ENCODE data around the gene GAMT. TPM values are rescaled to one million over a fixed set of nuclear protein-coding genes. Genes with fewer than 3 reads are reported as not detected.
A peak's percentile ranks its signal among the peaks of the same experiment; 100 is the strongest.
"Not testable (repeated sequence)": the region's sequence is repeated elsewhere in the genome, so short reads cannot be mapped to it uniquely, and the experiment has no call there.

The GAMT gene
- total RNA-seq, 2 experiments from 2014 or later, result 26.2 to 26.8 TPM

GRCh38 chr19:1422360-1422759 lies 21.0 kb upstream of the GAMT start:
- ChIA-PET CTCF (no interaction called here), POLR2A (no interaction called here)
- H3K4me3 Mint-ChIP-seq, result no peak overlapping the region
- ATAC-seq (no peak), DNase-seq (no peak)
- H3K9me3 Mint-ChIP-seq (ENCODE audit: insufficient read depth), result no peaks in the 10 kb centered on the region
- H3K27me3 Mint-ChIP-seq (ENCODE audit: low read depth), result no peaks in the 10 kb centered on the region
- peaks cover 3% of the 10 kb centered on the region for H3K4me1 Mint-ChIP-seq (ENCODE audit: low read depth)
- peaks cover 63% of the 10 kb centered on the region for H3K36me3 Mint-ChIP-seq (ENCODE audit: low read depth)
- no peak overlapping the region for H3K27ac Mint-ChIP-seq

- no peak for ATAC-seq
- H3K27ac Mint-ChIP-seq, result no peak overlapping the region
- H3K4me3 Mint-ChIP-seq, result no peak overlapping the region
- peaks cover 66% of the 10 kb centered on the region for H3K36me3 Mint-ChIP-seq (ENCODE audit: low read depth)
- peaks cover 4% of the 10 kb centered on the region for H3K4me1 Mint-ChIP-seq (ENCODE audit: low read depth)
- H3K9me3 Mint-ChIP-seq (ENCODE audit: insufficient read depth), result no peaks in the 10 kb centered on the region
- H3K27me3 Mint-ChIP-seq (ENCODE audit: low read depth), result no peaks in the 10 kb centered on the region
- CTCF ChIA-PET, result no interaction called here
- no peak for DNase-seq
- POLR2A ChIA-PET, result no interaction called here
Measured at GRCh38 chr19:1421958-1422305, 20.6 kb upstream of the GAMT start.

GRCh38 chr19:1421218-1421957 lies 20.0 kb upstream of the GAMT start:
- Mint-ChIP-seq H3K4me1 (ENCODE audit: low read depth) (peaks cover 6% of the 10 kb centered on the region), H3K27ac (no peak overlapping the region), H3K4me3 (no peak overlapping the region), H3K27me3 (ENCODE audit: low read depth) (no peaks in the 10 kb centered on the region), H3K36me3 (ENCODE audit: low read depth) (peaks cover 65% of the 10 kb centered on the region), H3K9me3 (ENCODE audit: insufficient read depth) (no peaks in the 10 kb centered on the region)
- ChIA-PET CTCF (no interaction called here), POLR2A (interaction anchor here (1.1 kb wide), 1 partner anchor 11 kb away, joined by 5 read pairs; no protein-coding TSS in a partner anchor)
- ATAC-seq (no peak), DNase-seq (no peak)

GRCh38 chr19:1420590-1420989 lies 19.2 kb upstream of the GAMT start:
- no peak overlapping the region for H3K27ac Mint-ChIP-seq
- H3K27me3 Mint-ChIP-seq (ENCODE audit: low read depth), result no peaks in the 10 kb centered on the region
- no peak overlapping the region for H3K4me3 Mint-ChIP-seq
- H3K4me1 Mint-ChIP-seq (ENCODE audit: low read depth), result peaks cover 14% of the 10 kb centered on the region
- POLR2A ChIA-PET, result interaction anchor here (1.1 kb wide), 1 partner anchor 10 kb away, joined by 5 read pairs; no protein-coding TSS in a partner anchor
- DNase-seq, result no peak
- peaks cover 63% of the 10 kb centered on the region for H3K36me3 Mint-ChIP-seq (ENCODE audit: low read depth)
- no peak for ATAC-seq
- CTCF ChIA-PET, result no interaction called here
- H3K9me3 Mint-ChIP-seq (ENCODE audit: insufficient read depth), result no peaks in the 10 kb centered on the region

- H3K4me3 Mint-ChIP-seq; H3K27ac Mint-ChIP-seq; H3K9me3 Mint-ChIP-seq (ENCODE audit: insufficient read depth); CTCF ChIA-PET; ATAC-seq; H3K27me3 Mint-ChIP-seq (ENCODE audit: low read depth); DNase-seq: not testable (repeated sequence)
- Mint-ChIP-seq H3K36me3 (ENCODE audit: low read depth) (peaks cover 61% of the 10 kb centered on the region), H3K4me1 (ENCODE audit: low read depth) (peaks cover 19% of the 10 kb centered on the region)
- POLR2A ChIA-PET, result interaction anchor here (1.1 kb wide), 1 partner anchor 9 kb away, joined by 5 read pairs; no protein-coding TSS in a partner anchor
Measured at GRCh38 chr19:1420085-1420484, 18.7 kb upstream of the GAMT start.

- Mint-ChIP-seq H3K9me3 (ENCODE audit: insufficient read depth) (no peaks in the 10 kb centered on the region), H3K27ac (no peak overlapping the region), H3K27me3 (ENCODE audit: low read depth) (no peaks in the 10 kb centered on the region), H3K4me1 (ENCODE audit: low read depth) (peaks cover 23% of the 10 kb centered on the region), H3K36me3 (ENCODE audit: low read depth) (peaks cover 59% of the 10 kb centered on the region), H3K4me3 (no peak overlapping the region)
- no peak for ATAC-seq
- no peak for DNase-seq
- ChIA-PET CTCF (no interaction called here), POLR2A (interaction anchor here (1.1 kb wide), 1 partner anchor 18 kb away, joined by 6 read pairs; no protein-coding TSS in a partner anchor)
Measured at GRCh38 chr19:1418951-1419738, 17.8 kb upstream of the GAMT start.

- Mint-ChIP-seq H3K9me3 (ENCODE audit: insufficient read depth) (no peaks in the 10 kb centered on the region), H3K36me3 (ENCODE audit: low read depth) (peaks cover 52% of the 10 kb centered on the region), H3K4me1 (ENCODE audit: low read depth) (peaks cover 26% of the 10 kb centered on the region), H3K4me3 (no peak overlapping the region), H3K27me3 (ENCODE audit: low read depth) (no peaks in the 10 kb centered on the region), H3K27ac (no peak overlapping the region)
- ATAC-seq (no peak), DNase-seq (no peak)
- ChIA-PET CTCF (no interaction called here), POLR2A (interaction anchor here (1.1 kb wide), 1 partner anchor 19 kb away, joined by 6 read pairs; no protein-coding TSS in a partner anchor)
Measured at GRCh38 chr19:1418496-1418775, 17.1 kb upstream of the GAMT start.

GRCh38 chr19:1417681-1418495 lies 16.5 kb upstream of the GAMT start:
- ChIA-PET POLR2A (no interaction called here), CTCF (no interaction called here)
- Mint-ChIP-seq H3K27ac (no peak overlapping the region), H3K27me3 (ENCODE audit: low read depth) (no peaks in the 10 kb centered on the region), H3K9me3 (ENCODE audit: insufficient read depth) (no peaks in the 10 kb centered on the region), H3K36me3 (ENCODE audit: low read depth) (peaks cover 49% of the 10 kb centered on the region), H3K4me3 (no peak overlapping the region), H3K4me1 (ENCODE audit: low read depth) (peaks cover 31% of the 10 kb centered on the region)
- DNase-seq, result no peak
- no peak for ATAC-seq

GRCh38 chr19:1417145-1417544 lies 15.8 kb upstream of the GAMT start:
- POLR2A ChIA-PET, result no interaction called here
- CTCF ChIA-PET, result no interaction called here
- no peak overlapping the region for H3K4me3 Mint-ChIP-seq
- DNase-seq (no peak), ATAC-seq (no peak)
- peaks cover 39% of the 10 kb centered on the region for H3K4me1 Mint-ChIP-seq (ENCODE audit: low read depth)
- H3K36me3 Mint-ChIP-seq (ENCODE audit: low read depth), result peaks cover 45% of the 10 kb centered on the region
- no peaks in the 10 kb centered on the region for H3K27me3 Mint-ChIP-seq (ENCODE audit: low read depth)
- no peak overlapping the region for H3K27ac Mint-ChIP-seq
- H3K9me3 Mint-ChIP-seq (ENCODE audit: insufficient read depth), result no peaks in the 10 kb centered on the region

GRCh38 chr19:1416014-1416841 lies 14.9 kb upstream of the GAMT start:
- Mint-ChIP-seq H3K4me3 (no peak overlapping the region), H3K27ac (peak overlapping the region; percentile 63), H3K36me3 (ENCODE audit: low read depth) (peaks cover 49% of the 10 kb centered on the region), H3K27me3 (ENCODE audit: low read depth) (no peaks in the 10 kb centered on the region), H3K9me3 (ENCODE audit: insufficient read depth) (no peaks in the 10 kb centered on the region), H3K4me1 (ENCODE audit: low read depth) (peaks cover 48% of the 10 kb centered on the region)
- no peak for DNase-seq
- no peak for ATAC-seq
- ChIA-PET POLR2A (no interaction called here), CTCF (no interaction called here)

GRCh38 chr19:1412995-1413800 lies 11.9 kb upstream of the GAMT start:
- Mint-ChIP-seq H3K36me3 (ENCODE audit: low read depth) (peaks cover 51% of the 10 kb centered on the region), H3K27me3 (ENCODE audit: low read depth) (no peaks in the 10 kb centered on the region), H3K27ac (no peak overlapping the region), H3K4me1 (ENCODE audit: low read depth) (peaks cover 73% of the 10 kb centered on the region), H3K9me3 (ENCODE audit: insufficient read depth) (no peaks in the 10 kb centered on the region), H3K4me3 (no peak overlapping the region)
- ChIA-PET POLR2A (interaction anchor here (0.5 kb wide), 1 partner anchor 1039 kb away, joined by 3 read pairs; no protein-coding TSS in a partner anchor), CTCF (interaction anchor here (0.9 to 1.0 kb wide), 2 partner anchors 14 to 169 kb away, joined by 3 to 6 read pairs; no protein-coding TSS in a partner anchor)
- no peak for DNase-seq
- no peak for ATAC-seq
